Subcutaneous abdominal adipose tissue (tissue), 5 donors: ENCODE results near the gene SLC13A4.

Source experiments
- H3K27ac ChIP-seq: one replicate; pipeline ENCODE4 v1.7.0; 2013; ENCODE audit warnings: low read depth, mild to moderate bottlenecking, inconsistent platforms, low read length, moderate library complexity
- H3K27me3 ChIP-seq, 5 donors: one replicate each; pipeline ENCODE4 v1.7.0; 2013; ENCODE audit warnings: low read length in 5 of 5, inconsistent platforms in 1 of 5; ENCODE audit not compliant: control insufficient read depth in 5 of 5, insufficient read depth in 4 of 5
- H3K36me3 ChIP-seq, 5 donors: one replicate each; pipeline ENCODE4 v1.7.0; 2013; ENCODE audit warnings: low read length in 5 of 5; ENCODE audit not compliant: control insufficient read depth in 5 of 5, insufficient read depth in 5 of 5
- H3K4me1 ChIP-seq, 5 donors: one replicate each; pipeline ENCODE4 v1.7.0; 2013; ENCODE audit warnings: low read length in 5 of 5, mild to moderate bottlenecking in 3 of 5, moderate library complexity in 1 of 5; ENCODE audit not compliant: control insufficient read depth in 5 of 5, insufficient read depth in 5 of 5
- H3K4me3 ChIP-seq, 5 donors: one replicate each; pipeline ENCODE4 v1.7.0; 2013; ENCODE audit warnings: low read length in 5 of 5, low read depth in 1 of 5
- H3K9ac ChIP-seq, 5 donors: one replicate each; pipeline ENCODE4 v1.7.0; 2013; ENCODE audit warnings: low read length in 5 of 5, mild to moderate bottlenecking in 4 of 5, moderate library complexity in 3 of 5
- H3K9me3 ChIP-seq, 5 donors: one replicate each; pipeline ENCODE4 v1.7.0; 2013; ENCODE audit warnings: low read length in 5 of 5; ENCODE audit not compliant: control insufficient read depth in 5 of 5
- donor health status: healthy.
- donor health status: healthy.
- donor health status: healthy.
- donor health status: healthy.
- donor health status: healthy.

Gene SLC13A4

GRCh38 chr7:135769005-135769802 is 41.2 kb upstream of the SLC13A4 start:
- H3K9ac ChIP-seq: no peak overlapping the region
- no peaks in the 10 kb centered on the region for H3K9me3 ChIP-seq
- no peaks in the 10 kb centered on the region for H3K36me3 ChIP-seq
- H3K4me1 ChIP-seq: peaks cover 0 to 11% (median 3%) of the 10 kb centered on the region in 5 donors
- no peak overlapping the region for H3K27ac ChIP-seq
- H3K27me3 ChIP-seq: no peaks in the 10 kb centered on the region
- no peak overlapping the region for H3K4me3 ChIP-seq

GRCh38 chr7:135768467-135768866 is 40.5 kb upstream of the SLC13A4 start:
- no peak overlapping the region for H3K27ac ChIP-seq
- no peaks in the 10 kb centered on the region for H3K36me3 ChIP-seq
- H3K4me3 ChIP-seq: no peak overlapping the region
- no peak overlapping the region for H3K9ac ChIP-seq
- peaks cover 0 to 4% (median 3%) of the 10 kb centered on the region in 5 donors for H3K4me1 ChIP-seq
- no peaks in the 10 kb centered on the region for H3K9me3 ChIP-seq
- no peaks in the 10 kb centered on the region for H3K27me3 ChIP-seq

- no peak overlapping the region for H3K4me3 ChIP-seq
- no peak overlapping the region for H3K9ac ChIP-seq
- H3K27me3 ChIP-seq: no peaks in the 10 kb centered on the region
- peaks cover 0 to 3% (median 3%) of the 10 kb centered on the region in 5 donors for H3K4me1 ChIP-seq
- H3K27ac ChIP-seq: no peak overlapping the region
- H3K36me3 ChIP-seq: no peaks in the 10 kb centered on the region
- H3K9me3 ChIP-seq: no peaks in the 10 kb centered on the region
These were observed 40.1 kb upstream of the SLC13A4 start for GRCh38 chr7:135768064-135768463.

GRCh38 chr7:135763261-135763660 is 35.3 kb upstream of the SLC13A4 start:
- no peak overlapping the region for H3K27ac ChIP-seq
- peaks cover 0 to 15% (median 9%) of the 10 kb centered on the region in 5 donors for H3K4me1 ChIP-seq
- H3K27me3 ChIP-seq: no peaks in the 10 kb centered on the region
- no peaks in the 10 kb centered on the region for H3K36me3 ChIP-seq
- no peak overlapping the region for H3K9ac ChIP-seq
- H3K9me3 ChIP-seq: no peaks in the 10 kb centered on the region
- H3K4me3 ChIP-seq: no peak overlapping the region

- Histone ChIP-seq H3K9ac (peak overlapping the region in 1 of 5 donors; percentile 21), H3K4me3 (no peak overlapping the region), H3K9me3 (peaks cover 0 to 3% (median 0%) of the 10 kb centered on the region in 5 donors), H3K27me3 (no peaks in the 10 kb centered on the region), H3K4me1 (peaks cover 0 to 22% (median 12%) of the 10 kb centered on the region in 5 donors), H3K36me3 (no peaks in the 10 kb centered on the region), H3K27ac (peak overlapping the region; percentile 32)
These were observed 33.9 kb upstream of the SLC13A4 start for GRCh38 chr7:135761751-135762488.

GRCh38 chr7:135759532-135759931 is 31.5 kb upstream of the SLC13A4 start:
- Histone ChIP-seq H3K9ac (no peak overlapping the region), H3K27me3 (no peaks in the 10 kb centered on the region), H3K4me3 (no peak overlapping the region), H3K4me1 (peaks cover 0 to 22% (median 12%) of the 10 kb centered on the region in 5 donors), H3K27ac (no peak overlapping the region), H3K36me3 (no peaks in the 10 kb centered on the region), H3K9me3 (peaks cover 0 to 3% (median 0%) of the 10 kb centered on the region in 5 donors)

- Histone ChIP-seq H3K27ac (peak overlapping the region; percentile 42), H3K4me1 (peaks cover 0 to 22% (median 12%) of the 10 kb centered on the region in 5 donors), H3K4me3 (peak overlapping the region; percentile 30 to 59 (median 55)), H3K9ac (peak overlapping the region in 4 of 5 donors; percentile 5 to 56 (median 40)), H3K27me3 (no peaks in the 10 kb centered on the region), H3K36me3 (no peaks in the 10 kb centered on the region), H3K9me3 (peaks cover 0 to 3% (median 0%) of the 10 kb centered on the region in 5 donors)
These were observed 30.5 kb upstream of the SLC13A4 start for GRCh38 chr7:135758531-135758932.

GRCh38 chr7:135757719-135758411 is 29.9 kb upstream of the SLC13A4 start:
- Histone ChIP-seq H3K27me3 (no peaks in the 10 kb centered on the region), H3K27ac (peak overlapping the region; percentile 42), H3K4me3 (peak overlapping the region; percentile 30 to 59 (median 55)), H3K9me3 (peaks cover 0 to 3% (median 0%) of the 10 kb centered on the region in 5 donors), H3K36me3 (no peaks in the 10 kb centered on the region), H3K4me1 (peaks cover 0 to 22% (median 12%) of the 10 kb centered on the region in 5 donors), H3K9ac (peak overlapping the region in 2 of 5 donors; percentile 49 to 56)

GRCh38 chr7:135756191-135756590 is 28.2 kb upstream of the SLC13A4 start:
- Histone ChIP-seq H3K4me1 (peaks cover 0 to 15% (median 12%) of the 10 kb centered on the region in 5 donors), H3K4me3 (no peak overlapping the region), H3K27ac (no peak overlapping the region), H3K9ac (no peak overlapping the region), H3K9me3 (peaks cover 0 to 3% (median 0%) of the 10 kb centered on the region in 5 donors), H3K27me3 (no peaks in the 10 kb centered on the region), H3K36me3 (no peaks in the 10 kb centered on the region)
